GM20000 (cell line): Measurements from ENCODE around the gene MEOX2.

Experiments used
- DNase-seq: peaks from one replicate; pipeline ENCODE4 v3.0.0; 2012; ENCODE audit warnings: low spot score
- CTCF ChIP-seq: IDR thresholded peaks from 2 replicates; pipeline ENCODE4 v1.5.1; 2012; ENCODE audit warnings: mild to moderate bottlenecking, control low read depth; ENCODE audit errors: extremely low read depth, missing control alignments

MEOX2 gene

GRCh38 chr7:15669443-15670090 is 16.9 kb downstream of the MEOX2 start:
- no peak for DNase-seq
- no peak for TF ChIP-seq CTCF

GRCh38 chr7:15667991-15668390 is 18.5 kb downstream of the MEOX2 start:
- no peak for DNase-seq
- no peak for TF ChIP-seq CTCF

- no peak for DNase-seq
- no peak for TF ChIP-seq CTCF
Measured at GRCh38 chr7:15662451-15662850, 24.0 kb downstream of the MEOX2 start.

GRCh38 chr7:15658247-15658646 is 28.2 kb downstream of the MEOX2 start:
- no peak for DNase-seq
- TF ChIP-seq CTCF, result no peak

GRCh38 chr7:15652776-15653290 is 33.6 kb downstream of the MEOX2 start:
- no peak for TF ChIP-seq CTCF
- no peak for DNase-seq

GRCh38 chr7:15651693-15652092 is 34.8 kb downstream of the MEOX2 start:
- no peak for TF ChIP-seq CTCF
- no peak for DNase-seq

- no peak for DNase-seq
- no peak for TF ChIP-seq CTCF
Measured at GRCh38 chr7:15650787-15651186, 35.7 kb downstream of the MEOX2 start.
